GM19438 (cell line): ENCODE data around the gene DBI.
"Not testable (repeated sequence)": the region's sequence is repeated elsewhere in the genome, so short reads cannot be mapped to it uniquely, and the experiment has no call there.

Experiments
- ATAC-seq: cut with Tn5 transposase; IDR thresholded peaks from one replicate; pipeline ENCODE4 v1.9.1; 2021; ENCODE audit warnings: low read depth; ENCODE audit not compliant: unreplicated experiment

Gene DBI

GRCh38 chr2:119364798-119365197, 2.0 kb upstream of the DBI start:
- ATAC-seq: no peak

GRCh38 chr2:119365436-119365835, 1.3 kb upstream of the DBI start:
- no peak for ATAC-seq

- ATAC-seq: peak; percentile 4
These were observed 572 bp upstream of the DBI start for GRCh38 chr2:119366161-119366648.

- ATAC-seq: peak; percentile 29
These were observed 809 bp downstream of the DBI start for GRCh38 chr2:119367472-119368099.

GRCh38 chr2:119369845-119370244, 3.1 kb downstream of the DBI start:
- no peak for ATAC-seq

GRCh38 chr2:119371111-119371510, 4.3 kb downstream of the DBI start:
- no peak for ATAC-seq

- ATAC-seq: no peak
These were observed 6.2 kb downstream of the DBI start for GRCh38 chr2:119372778-119373568.

GRCh38 chr2:119373907-119374745, 7.3 kb downstream of the DBI start:
- ATAC-seq: not testable (repeated sequence)

- not testable (repeated sequence) for ATAC-seq
These were observed 9.6 kb downstream of the DBI start for GRCh38 chr2:119376406-119376805.

- ATAC-seq: no peak
These were observed 10.0 kb downstream of the DBI start for GRCh38 chr2:119376810-119377209.

GRCh38 chr2:119377294-119377992, 10.7 kb downstream of the DBI start:
- no peak for ATAC-seq

GRCh38 chr2:119377993-119378345, 11.2 kb downstream of the DBI start:
- ATAC-seq: no peak

GRCh38 chr2:119378566-119378965, 11.8 kb downstream of the DBI start:
- no peak for ATAC-seq

GRCh38 chr2:119383410-119384140, 16.8 kb downstream of the DBI start:
- no peak for ATAC-seq

- ATAC-seq: no peak
These were observed 18.2 kb downstream of the DBI start for GRCh38 chr2:119384971-119385370.

- no peak for ATAC-seq
These were observed 18.7 kb downstream of the DBI start for GRCh38 chr2:119385466-119385865.

- peak; percentile 74 for ATAC-seq
These were observed 20.8 kb downstream of the DBI start for GRCh38 chr2:119387381-119388129.

- ATAC-seq: no peak
These were observed 23.0 kb downstream of the DBI start for GRCh38 chr2:119389615-119390306.
